ENCODE measurements around the gene DAPK2.
"Not testable (repeated sequence)": the region's sequence is repeated elsewhere in the genome, so short reads cannot be mapped to it uniquely, and the experiment has no call there.

The DAPK2 gene

DNA sequence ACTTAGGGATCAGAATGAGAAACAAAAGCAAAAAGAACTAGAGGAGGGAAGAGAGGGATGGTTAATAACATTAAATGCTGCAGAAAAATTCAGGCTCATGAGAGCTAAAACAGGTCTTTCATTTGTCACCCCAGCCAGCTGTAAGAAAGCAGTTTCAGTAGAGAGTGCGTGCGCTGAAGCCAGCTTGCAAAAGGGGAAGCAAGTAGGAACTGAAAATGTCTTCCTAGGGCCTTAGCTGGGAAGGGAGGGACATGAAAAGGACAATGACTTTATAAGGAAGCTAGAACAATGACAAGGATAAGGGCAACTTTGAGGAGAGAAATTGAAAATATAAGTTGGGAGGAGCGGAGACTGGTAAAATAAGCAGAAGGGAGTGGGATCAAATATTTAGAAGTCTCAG lies 44.2 kb upstream of the DAPK2 start:
- Histone ChIP-seq H3K9me3 (ENCODE audit: severe bottlenecking) (no peaks in the 10 kb centered on the region), H3K4me3 (ENCODE audit: low read depth, low read length) (no peak overlapping the region), H3K27me3 (ENCODE audit: insufficient read depth, low read depth, severe bottlenecking) (no peaks in the 10 kb centered on the region), H3K27ac (no peak overlapping the region), H3K36me3 (peaks cover 28% of the 10 kb centered on the region)
- DNase-seq: no peak
- TF ChIP-seq, protein P1, sequence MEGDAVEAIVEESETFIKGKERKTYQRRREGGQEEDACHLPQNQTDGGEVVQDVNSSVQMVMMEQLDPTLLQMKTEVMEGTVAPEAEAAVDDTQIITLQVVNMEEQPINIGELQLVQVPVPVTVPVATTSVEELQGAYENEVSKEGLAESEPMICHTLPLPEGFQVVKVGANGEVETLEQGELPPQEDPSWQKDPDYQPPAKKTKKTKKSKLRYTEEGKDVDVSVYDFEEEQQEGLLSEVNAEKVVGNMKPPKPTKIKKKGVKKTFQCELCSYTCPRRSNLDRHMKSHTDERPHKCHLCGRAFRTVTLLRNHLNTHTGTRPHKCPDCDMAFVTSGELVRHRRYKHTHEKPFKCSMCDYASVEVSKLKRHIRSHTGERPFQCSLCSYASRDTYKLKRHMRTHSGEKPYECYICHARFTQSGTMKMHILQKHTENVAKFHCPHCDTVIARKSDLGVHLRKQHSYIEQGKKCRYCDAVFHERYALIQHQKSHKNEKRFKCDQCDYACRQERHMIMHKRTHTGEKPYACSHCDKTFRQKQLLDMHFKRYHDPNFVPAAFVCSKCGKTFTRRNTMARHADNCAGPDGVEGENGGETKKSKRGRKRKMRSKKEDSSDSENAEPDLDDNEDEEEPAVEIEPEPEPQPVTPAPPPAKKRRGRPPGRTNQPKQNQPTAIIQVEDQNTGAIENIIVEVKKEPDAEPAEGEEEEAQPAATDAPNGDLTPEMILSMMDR (IDR thresholded peaks at IDR 0.05; ENCODE audit: low read depth, low read length): no peak

- H3K27ac ChIP-seq: no peak overlapping the region
- peaks cover 28% of the 10 kb centered on the region for H3K36me3 ChIP-seq
- DNase-seq: no peak
- H3K9me3 ChIP-seq (ENCODE audit: severe bottlenecking): no peaks in the 10 kb centered on the region
- no peak overlapping the region for H3K4me3 ChIP-seq (ENCODE audit: low read depth, low read length)
- H3K27me3 ChIP-seq (ENCODE audit: insufficient read depth, low read depth, severe bottlenecking): no peaks in the 10 kb centered on the region
- TF ChIP-seq, protein P1 (IDR thresholded peaks at IDR 0.05; ENCODE audit: low read depth, low read length): no peak
Measured at GRCh38 chr15:64089543-64090280, 43.4 kb upstream of the DAPK2 start.

GRCh38 chr15:64082757-64083156 lies 36.5 kb upstream of the DAPK2 start:
- H3K9me3 ChIP-seq (ENCODE audit: severe bottlenecking): no peaks in the 10 kb centered on the region
- peaks cover 35% of the 10 kb centered on the region for H3K36me3 ChIP-seq
- DNase-seq: no peak
- H3K27ac ChIP-seq: no peak overlapping the region
- H3K4me3 ChIP-seq (ENCODE audit: low read depth, low read length): no peak overlapping the region
- no peaks in the 10 kb centered on the region for H3K27me3 ChIP-seq (ENCODE audit: insufficient read depth, low read depth, severe bottlenecking)
- TF ChIP-seq, protein P1 (IDR thresholded peaks at IDR 0.05; ENCODE audit: low read depth, low read length): no peak

DNA sequence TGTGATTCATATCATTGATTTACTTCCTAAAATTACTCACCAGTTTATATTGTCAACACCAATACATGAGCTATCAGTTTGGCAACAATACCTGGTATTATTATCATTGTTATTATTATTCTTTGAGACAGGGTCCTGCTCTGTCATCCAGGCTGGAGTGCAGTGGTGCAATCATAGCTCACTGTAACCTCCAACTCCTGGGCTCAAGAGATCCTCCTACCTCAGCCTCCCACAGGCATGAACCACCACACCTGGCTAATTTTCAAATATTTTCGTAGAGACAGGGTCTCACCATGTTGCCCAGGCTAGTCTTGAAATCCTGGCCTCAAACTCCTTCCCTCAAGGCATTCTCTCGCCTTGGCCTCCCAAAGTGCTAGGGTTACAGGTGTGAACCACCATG lies 27.2 kb upstream of the DAPK2 start:
- not testable (repeated sequence) for H3K4me3 ChIP-seq (ENCODE audit: low read depth, low read length); H3K9me3 ChIP-seq (ENCODE audit: severe bottlenecking); DNase-seq; H3K27me3 ChIP-seq (ENCODE audit: insufficient read depth, low read depth, severe bottlenecking); H3K27ac ChIP-seq
- peaks cover 16% of the 10 kb centered on the region for H3K36me3 ChIP-seq

- no peak for DNase-seq
- TF ChIP-seq, protein P1 (IDR thresholded peaks at IDR 0.05; ENCODE audit: low read depth, low read length): no peak
- H3K27ac ChIP-seq: no peak overlapping the region
Measured at GRCh38 chr15:64072812-64073211, 26.5 kb upstream of the DAPK2 start.

DNA sequence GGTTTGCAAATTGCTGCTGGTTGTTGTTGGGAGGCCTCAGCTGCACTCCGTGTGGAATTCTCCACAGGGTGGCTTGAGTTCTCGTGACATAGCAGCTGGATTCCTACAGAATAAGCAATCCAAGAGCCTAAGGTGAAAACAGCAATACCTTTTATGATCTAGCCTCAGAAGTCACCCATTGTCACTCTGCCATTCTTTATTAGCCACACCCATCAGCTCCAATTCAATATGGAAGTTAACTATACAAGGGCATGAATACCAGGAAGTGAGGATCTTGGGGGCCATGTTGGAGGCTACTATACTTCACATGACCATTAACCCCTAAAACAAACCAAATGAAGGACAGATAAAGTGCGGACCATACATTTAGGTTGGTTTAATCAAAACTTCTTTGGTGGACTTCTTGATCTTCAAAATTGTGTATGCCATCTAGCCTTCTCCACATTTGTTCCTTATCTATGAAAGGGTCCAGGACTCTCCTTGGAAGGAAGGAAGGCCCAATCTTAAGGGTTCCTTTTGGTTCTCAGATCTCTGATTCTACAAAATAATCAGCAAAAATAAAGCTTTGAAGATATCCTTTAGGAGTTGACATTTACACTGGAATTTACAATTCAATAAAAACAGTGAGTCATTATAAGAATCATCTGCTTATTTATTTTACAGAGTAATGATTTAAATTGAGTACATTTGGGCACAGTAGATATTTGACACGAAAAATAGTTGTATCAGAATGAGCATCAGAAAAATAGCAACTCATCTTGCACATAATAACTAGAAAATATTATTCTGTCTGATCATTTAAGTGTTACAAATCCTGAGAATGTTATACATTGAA lies 25.9 kb upstream of the DAPK2 start:
- Histone ChIP-seq H3K27ac (no peak overlapping the region), H3K27me3 (ENCODE audit: insufficient read depth, low read depth, severe bottlenecking) (no peaks in the 10 kb centered on the region), H3K4me3 (ENCODE audit: low read depth, low read length) (no peak overlapping the region), H3K36me3 (peaks cover 16% of the 10 kb centered on the region), H3K9me3 (ENCODE audit: severe bottlenecking) (no peaks in the 10 kb centered on the region)
- TF ChIP-seq, protein P1 (IDR thresholded peaks at IDR 0.05; ENCODE audit: low read depth, low read length): no peak
- DNase-seq: no peak

More at GRCh38 chr15:64072812-64073211, 26.5 kb upstream of the DAPK2 start:
- no peaks in the 10 kb centered on the region for H3K9me3 ChIP-seq (ENCODE audit: severe bottlenecking)
- no peaks in the 10 kb centered on the region for H3K27me3 ChIP-seq (ENCODE audit: insufficient read depth, low read depth, severe bottlenecking)
- H3K4me3 ChIP-seq (ENCODE audit: low read depth, low read length): no peak overlapping the region
- peaks cover 16% of the 10 kb centered on the region for H3K36me3 ChIP-seq

Measured in WERI-Rb-1 (cell line).